Epidermal melanocyte (primary cell): ENCODE measurements around the gene ST6GALNAC3.
"Not testable (repeated sequence)": the region's sequence is repeated elsewhere in the genome, so short reads cannot be mapped to it uniquely, and the experiment has no call there.

ENCODE experiments used
- DNase-seq: peaks from one replicate; pipeline ENCODE4 v3.0.0; 2011; ENCODE audit warnings: low spot score; ENCODE audit not compliant: insufficient read length

The ST6GALNAC3 gene

DNA sequence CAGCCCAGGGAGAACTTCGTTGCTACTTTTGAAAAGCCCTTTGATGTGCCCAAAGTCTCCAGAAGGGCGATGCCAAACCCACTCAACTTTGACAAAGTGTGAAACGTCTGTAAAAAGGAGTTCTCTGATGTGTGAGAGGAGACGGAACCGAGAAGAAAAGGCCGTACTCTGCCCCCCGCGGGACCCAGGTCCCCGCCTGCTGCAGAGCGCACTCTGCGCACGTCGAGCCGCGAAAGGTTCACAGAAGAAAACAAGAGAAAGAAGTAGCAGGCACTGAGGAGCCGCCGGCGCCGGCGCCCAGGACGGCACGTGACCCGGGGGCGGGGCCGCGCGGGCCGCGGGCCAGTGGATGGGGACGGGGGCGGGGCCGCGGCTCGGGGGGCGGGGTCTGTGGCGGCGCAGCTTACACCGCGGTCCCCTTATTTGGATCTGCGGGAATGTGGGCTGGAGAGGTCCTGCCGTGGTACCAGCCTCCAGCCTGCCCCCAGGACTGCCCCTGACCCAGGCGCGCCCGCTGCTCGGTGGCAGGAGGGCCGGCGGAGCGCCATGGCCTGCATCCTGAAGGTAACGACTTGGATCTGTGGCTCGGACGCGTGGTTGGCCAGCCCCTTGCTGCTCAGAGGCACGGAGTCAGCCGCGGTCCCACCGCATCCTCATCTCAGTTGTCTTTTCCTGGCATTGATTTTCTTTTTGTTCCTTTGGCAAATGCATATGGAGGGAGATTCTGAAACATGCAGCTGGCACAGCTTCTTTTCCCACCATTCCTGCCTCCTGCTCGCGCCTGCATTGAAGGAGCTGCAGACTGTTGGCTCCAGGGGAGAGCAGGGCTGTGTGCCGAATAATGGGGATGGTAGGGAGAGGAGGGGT lies at the start of gene ST6GALNAC3:
TSS of gene ST6GALNAC3 (plus strand) at position 426 of the 867 bp plus-strand sequence.
- DNase-seq, result no peak

- DNase-seq, result no peak
Observed at GRCh38 chr1:76027341-76027740, 47.2 kb upstream of the ST6GALNAC3 start.

- DNase-seq, result no peak
Observed at GRCh38 chr1:76029331-76029730, 45.2 kb upstream of the ST6GALNAC3 start.

GRCh38 chr1:76031496-76031895 lies 43.0 kb upstream of the ST6GALNAC3 start:
- no peak for DNase-seq

DNA sequence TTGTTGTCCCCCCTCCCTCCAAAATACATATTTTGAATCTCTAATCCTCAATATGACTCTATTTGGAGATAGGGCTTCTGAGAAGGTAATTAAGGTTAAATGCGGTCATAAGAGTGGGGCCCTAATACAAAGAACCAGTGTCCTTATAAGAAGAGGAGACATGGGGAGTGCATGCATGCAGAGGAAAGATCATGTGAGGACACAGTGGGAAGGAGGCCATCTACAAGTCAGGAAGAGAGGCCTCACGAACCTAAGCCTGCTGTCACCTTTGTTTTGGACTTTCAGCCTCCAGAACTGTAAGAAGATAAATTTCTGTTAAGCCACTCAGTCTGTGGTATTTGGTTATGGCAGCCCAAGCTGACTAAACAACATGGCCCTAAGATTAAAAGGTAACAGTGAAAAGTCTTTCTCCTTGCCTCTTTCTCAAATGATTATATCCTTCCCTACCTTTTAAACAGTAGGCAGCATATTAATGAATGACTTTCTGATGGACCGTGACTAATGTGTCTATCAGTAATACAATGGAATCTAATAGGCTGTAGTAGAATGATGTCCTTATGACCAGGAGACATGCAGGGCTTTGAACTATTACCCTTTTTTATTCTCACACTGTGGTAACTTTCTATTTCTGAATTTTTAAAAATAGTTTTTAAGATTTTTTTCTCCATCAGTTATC lies 40.6 kb upstream of the ST6GALNAC3 start:
- no peak for DNase-seq

DNA sequence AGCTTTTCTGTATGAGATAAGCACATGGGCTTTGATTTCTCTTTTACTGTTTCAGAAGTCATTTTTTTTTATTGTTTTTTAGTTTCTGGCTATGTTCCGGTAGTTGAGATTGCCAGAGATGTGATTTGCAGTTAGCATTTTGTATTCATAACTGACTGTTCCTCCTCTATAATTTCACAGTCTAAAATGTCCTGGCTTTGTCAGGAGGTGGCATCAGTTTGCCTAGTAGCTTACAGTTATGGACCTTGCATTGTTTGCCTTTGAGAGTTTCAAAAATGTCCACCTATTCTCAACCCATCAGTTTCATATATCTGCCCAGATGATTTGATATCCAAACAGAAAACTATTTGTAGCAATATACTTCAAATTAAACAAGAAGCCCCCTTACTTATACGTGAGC lies 39.5 kb upstream of the ST6GALNAC3 start:
- DNase-seq, result no peak

GRCh38 chr1:76037324-76037723 lies 37.2 kb upstream of the ST6GALNAC3 start:
- DNase-seq, result no peak

GRCh38 chr1:76038287-76039004 lies 36.1 kb upstream of the ST6GALNAC3 start:
- no peak for DNase-seq

- no peak for DNase-seq
Observed at GRCh38 chr1:76046149-76046548, 28.4 kb upstream of the ST6GALNAC3 start.

- DNase-seq, result no peak
Observed at GRCh38 chr1:76048219-76048618, 26.3 kb upstream of the ST6GALNAC3 start.

GRCh38 chr1:76048926-76049325 lies 25.6 kb upstream of the ST6GALNAC3 start:
- DNase-seq, result no peak

DNA sequence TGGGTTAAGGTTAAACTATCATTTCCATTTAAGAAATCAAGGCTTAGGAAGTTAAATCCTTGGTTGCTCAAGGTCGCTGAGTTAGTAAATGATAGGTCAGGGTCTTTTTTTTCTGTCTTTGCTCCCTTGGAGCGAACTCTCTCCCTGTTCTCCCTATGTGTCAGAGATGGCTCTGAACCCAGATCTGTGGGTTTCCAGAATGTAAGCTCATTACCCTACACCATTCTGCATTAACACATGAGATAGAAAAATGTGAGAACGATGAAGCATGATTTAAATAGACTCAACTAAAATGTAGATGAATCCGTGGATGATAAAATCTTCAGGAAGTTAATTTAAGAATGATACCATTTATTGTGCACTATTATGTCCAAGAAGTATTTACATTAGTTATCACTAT lies 25.0 kb upstream of the ST6GALNAC3 start:
- DNase-seq, result no peak

GRCh38 chr1:76050073-76050472 lies 24.5 kb upstream of the ST6GALNAC3 start:
- DNase-seq, result not testable (repeated sequence)

GRCh38 chr1:76053021-76053420 lies 21.5 kb upstream of the ST6GALNAC3 start:
- DNase-seq, result no peak

GRCh38 chr1:76054359-76054758 lies 20.2 kb upstream of the ST6GALNAC3 start:
- no peak for DNase-seq

- DNase-seq, result no peak
Observed at GRCh38 chr1:76055987-76056386, 18.6 kb upstream of the ST6GALNAC3 start.

- no peak for DNase-seq
Observed at GRCh38 chr1:76059451-76059850, 15.1 kb upstream of the ST6GALNAC3 start.

GRCh38 chr1:76065270-76065669 lies 9.3 kb upstream of the ST6GALNAC3 start:
- no peak for DNase-seq

DNA sequence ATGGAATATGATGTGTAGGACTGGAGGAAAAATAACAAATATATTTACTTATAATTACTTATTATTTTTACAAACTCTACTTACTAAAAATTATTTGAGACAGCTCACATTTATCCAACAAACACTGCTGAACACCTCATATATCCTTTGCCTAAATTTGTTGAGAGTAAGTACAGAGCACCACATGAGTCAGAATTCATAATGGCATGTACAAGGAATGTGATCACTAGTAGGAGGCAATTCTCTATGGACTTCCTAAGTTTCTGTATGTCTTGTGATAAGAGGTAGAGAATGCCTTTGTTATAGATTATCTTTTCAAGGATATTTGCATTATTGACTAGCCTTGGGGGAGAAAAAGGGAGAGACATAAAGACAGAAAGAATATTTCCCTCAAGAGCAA lies 8.2 kb upstream of the ST6GALNAC3 start:
- no peak for DNase-seq

GRCh38 chr1:76068542-76068941 lies 6.0 kb upstream of the ST6GALNAC3 start:
- no peak for DNase-seq

DNA sequence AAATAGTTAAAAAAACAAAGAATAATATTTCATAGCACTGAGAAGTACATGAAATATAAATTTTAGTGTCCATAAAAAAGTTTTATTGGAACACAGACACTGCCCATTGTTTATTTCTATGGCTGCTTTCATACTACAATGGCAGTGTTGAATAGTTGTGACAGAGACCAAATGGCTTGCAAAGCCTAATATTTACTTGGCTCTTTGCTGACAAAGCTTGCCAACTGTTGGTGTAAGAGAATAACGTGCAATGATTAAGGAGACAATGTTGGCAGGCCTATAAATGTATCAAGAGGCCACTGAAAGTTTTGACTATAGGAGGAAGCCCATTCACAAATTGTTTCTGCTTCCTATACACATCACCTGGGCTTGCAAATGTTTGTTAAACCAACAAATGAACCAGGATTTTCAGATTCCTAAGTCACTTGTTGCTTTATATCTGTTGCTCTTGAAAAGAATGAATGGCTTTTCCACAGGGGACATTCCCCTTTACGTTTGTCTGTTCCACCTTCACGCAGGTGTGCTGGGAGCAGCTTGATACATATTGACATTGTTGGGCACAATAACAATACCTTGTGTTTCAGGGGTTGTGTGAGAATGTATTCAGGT lies 5.5 kb upstream of the ST6GALNAC3 start:
- no peak for DNase-seq

DNA sequence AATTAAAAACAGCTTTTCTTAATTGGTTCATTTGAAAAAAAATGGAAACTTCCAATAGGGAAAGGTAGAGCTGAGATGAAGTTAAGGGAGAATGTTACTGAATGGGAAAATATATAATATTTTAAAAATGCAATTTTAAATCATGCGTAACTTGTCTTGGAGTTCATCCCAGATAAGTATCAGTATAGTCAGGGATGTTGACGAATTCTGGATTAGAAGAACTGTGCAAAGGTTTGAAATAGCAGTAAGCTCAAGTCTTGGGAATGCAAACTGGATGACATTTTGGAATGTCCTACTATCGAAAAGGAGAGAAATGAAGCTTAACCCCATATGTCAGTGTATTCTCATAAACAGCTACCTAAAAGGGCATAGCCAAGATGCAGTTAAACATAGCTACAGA lies 4.0 kb upstream of the ST6GALNAC3 start:
- DNase-seq, result no peak
